H1 (cell line): ENCODE data around the gene STX7. TPM values are rescaled to one million over a fixed set of nuclear protein-coding genes. Genes with fewer than 3 reads are reported as not detected.

ENCODE experiments used
- GABPA ChIP-seq: IDR thresholded peaks from 2 replicates; pipeline ENCODE4 v1.6.1; 2011; ENCODE audit warnings: mild to moderate bottlenecking, low read length, moderate library complexity, borderline replicate concordance; ENCODE audit not compliant: insufficient read depth
- SIN3A ChIP-seq, 2 experiments: IDR thresholded peaks in 1 of 2; conservative IDR thresholded peaks in 1 of 2; 2 replicates each; pipeline ENCODE4 v1.6.1; 2011 to 2012; ENCODE audit warnings: low read length in 2 of 2, improper control_type of control experiment in 1 of 2, low read depth in 1 of 2, mild to moderate bottlenecking in 1 of 2
- SP1 ChIP-seq: IDR thresholded peaks from 2 replicates; pipeline ENCODE4 v1.6.1; 2011; ENCODE audit warnings: low read depth, low read length
- SP2 ChIP-seq: IDR thresholded peaks from 2 replicates; pipeline ENCODE4 v1.6.1; 2012; ENCODE audit warnings: mild to moderate bottlenecking, low read length, inconsistent platforms
- SUZ12 ChIP-seq: fragments of 200-600 bp; sonication (generic); IDR thresholded peaks from 2 replicates; pipeline ENCODE4 v1.6.1; 2012; ENCODE audit warnings: mild to moderate bottlenecking, inconsistent platforms, low read length, moderate library complexity, mixed read lengths
- TAF7 ChIP-seq: optimal IDR thresholded peaks from 2 replicates; pipeline ENCODE3; 2011; ENCODE audit warnings: low read depth, mild to moderate bottlenecking, inconsistent platforms, low read length, moderate library complexity, borderline replicate concordance
- TEAD4 ChIP-seq: IDR thresholded peaks from 2 replicates; pipeline ENCODE4 v1.6.1; 2012; ENCODE audit warnings: low read depth, low read length, inconsistent platforms, mixed read lengths
- polyA plus RNA-seq, 7 experiments: library from polyadenylated mRNA; depleted of rRNA in 3 of 7; stranded (reverse) in 5 of 7; unstranded in 2 of 7; fragments of >200 nt in 5 of 7; fragments of 200-250 nt in 2 of 7; gene quantifications; 1 replicate in 5 of 7; 2 replicates in 1 of 7; 4 replicates in 1 of 7; pipeline versions ENCODE4 v1.2.1 to v1.2.3, GENCODE V29; 2011 to 2013; ENCODE audit warnings: missing spikeins in 2 of 7, mixed read lengths in 2 of 7
- total RNA-seq: library from RNA; stranded (reverse); fragmentation: NEBNext Ultra II Directional; extraction: Animal tissue kit (Norgen Biotek cat#: 25700); gene quantifications from 2 replicates; pipeline ENCODE4 v1.2.1, GENCODE V29; 2021
- TF ChIP-seq, protein P1 (sequence below): fragments of 300-600 bp; sonication (generic); IDR thresholded peaks from 2 replicates; pipeline ENCODE4 v1.7.1; 2012; ENCODE audit warnings: low read length, moderate library complexity, mild to moderate bottlenecking, inconsistent platforms; ENCODE audit not compliant: insufficient replicate concordance
- TF ChIP-seq, protein P2 (sequence below), 3 experiments: IDR thresholded peaks; 1 replicate in 2 of 3; 2 replicates in 1 of 3; pipeline versions ENCODE4 v1.5.1 to v1.6.1; 2011; ENCODE audit warnings: low read length in 3 of 3, mild to moderate bottlenecking in 3 of 3, inconsistent platforms in 2 of 3, low read depth in 1 of 3, moderate library complexity in 1 of 3; ENCODE audit not compliant: insufficient read depth in 1 of 3; ENCODE audit errors: control extremely low read depth in 1 of 3

STX7 gene
- total and polyA plus RNA-seq, 2 of the 8 experiments (the other 6 are each of a cell fraction or from before 2014, with no cell fraction given), result 5.7 to 27.9 TPM

DNA sequence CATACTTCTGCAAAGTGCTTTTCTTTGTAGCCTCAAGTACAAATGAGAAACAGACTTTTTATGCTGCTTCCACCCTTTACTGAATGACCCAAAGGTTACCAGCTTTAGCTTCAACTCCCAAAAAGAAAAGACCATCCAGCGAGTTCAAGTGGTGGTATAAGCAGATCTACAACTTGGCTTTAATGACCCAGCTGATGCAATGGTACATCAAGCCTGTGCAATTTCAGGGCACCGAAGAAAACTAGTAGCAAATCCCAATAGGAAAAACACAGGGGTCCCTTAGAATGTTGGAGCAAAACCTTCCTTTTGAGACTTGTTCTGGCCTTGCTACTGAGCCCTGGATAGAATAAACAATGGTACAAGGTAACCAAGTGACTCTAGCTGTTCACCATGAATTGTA, 33.8 kb downstream of the STX7 start (continued):
- TF ChIP-seq, protein P1, sequence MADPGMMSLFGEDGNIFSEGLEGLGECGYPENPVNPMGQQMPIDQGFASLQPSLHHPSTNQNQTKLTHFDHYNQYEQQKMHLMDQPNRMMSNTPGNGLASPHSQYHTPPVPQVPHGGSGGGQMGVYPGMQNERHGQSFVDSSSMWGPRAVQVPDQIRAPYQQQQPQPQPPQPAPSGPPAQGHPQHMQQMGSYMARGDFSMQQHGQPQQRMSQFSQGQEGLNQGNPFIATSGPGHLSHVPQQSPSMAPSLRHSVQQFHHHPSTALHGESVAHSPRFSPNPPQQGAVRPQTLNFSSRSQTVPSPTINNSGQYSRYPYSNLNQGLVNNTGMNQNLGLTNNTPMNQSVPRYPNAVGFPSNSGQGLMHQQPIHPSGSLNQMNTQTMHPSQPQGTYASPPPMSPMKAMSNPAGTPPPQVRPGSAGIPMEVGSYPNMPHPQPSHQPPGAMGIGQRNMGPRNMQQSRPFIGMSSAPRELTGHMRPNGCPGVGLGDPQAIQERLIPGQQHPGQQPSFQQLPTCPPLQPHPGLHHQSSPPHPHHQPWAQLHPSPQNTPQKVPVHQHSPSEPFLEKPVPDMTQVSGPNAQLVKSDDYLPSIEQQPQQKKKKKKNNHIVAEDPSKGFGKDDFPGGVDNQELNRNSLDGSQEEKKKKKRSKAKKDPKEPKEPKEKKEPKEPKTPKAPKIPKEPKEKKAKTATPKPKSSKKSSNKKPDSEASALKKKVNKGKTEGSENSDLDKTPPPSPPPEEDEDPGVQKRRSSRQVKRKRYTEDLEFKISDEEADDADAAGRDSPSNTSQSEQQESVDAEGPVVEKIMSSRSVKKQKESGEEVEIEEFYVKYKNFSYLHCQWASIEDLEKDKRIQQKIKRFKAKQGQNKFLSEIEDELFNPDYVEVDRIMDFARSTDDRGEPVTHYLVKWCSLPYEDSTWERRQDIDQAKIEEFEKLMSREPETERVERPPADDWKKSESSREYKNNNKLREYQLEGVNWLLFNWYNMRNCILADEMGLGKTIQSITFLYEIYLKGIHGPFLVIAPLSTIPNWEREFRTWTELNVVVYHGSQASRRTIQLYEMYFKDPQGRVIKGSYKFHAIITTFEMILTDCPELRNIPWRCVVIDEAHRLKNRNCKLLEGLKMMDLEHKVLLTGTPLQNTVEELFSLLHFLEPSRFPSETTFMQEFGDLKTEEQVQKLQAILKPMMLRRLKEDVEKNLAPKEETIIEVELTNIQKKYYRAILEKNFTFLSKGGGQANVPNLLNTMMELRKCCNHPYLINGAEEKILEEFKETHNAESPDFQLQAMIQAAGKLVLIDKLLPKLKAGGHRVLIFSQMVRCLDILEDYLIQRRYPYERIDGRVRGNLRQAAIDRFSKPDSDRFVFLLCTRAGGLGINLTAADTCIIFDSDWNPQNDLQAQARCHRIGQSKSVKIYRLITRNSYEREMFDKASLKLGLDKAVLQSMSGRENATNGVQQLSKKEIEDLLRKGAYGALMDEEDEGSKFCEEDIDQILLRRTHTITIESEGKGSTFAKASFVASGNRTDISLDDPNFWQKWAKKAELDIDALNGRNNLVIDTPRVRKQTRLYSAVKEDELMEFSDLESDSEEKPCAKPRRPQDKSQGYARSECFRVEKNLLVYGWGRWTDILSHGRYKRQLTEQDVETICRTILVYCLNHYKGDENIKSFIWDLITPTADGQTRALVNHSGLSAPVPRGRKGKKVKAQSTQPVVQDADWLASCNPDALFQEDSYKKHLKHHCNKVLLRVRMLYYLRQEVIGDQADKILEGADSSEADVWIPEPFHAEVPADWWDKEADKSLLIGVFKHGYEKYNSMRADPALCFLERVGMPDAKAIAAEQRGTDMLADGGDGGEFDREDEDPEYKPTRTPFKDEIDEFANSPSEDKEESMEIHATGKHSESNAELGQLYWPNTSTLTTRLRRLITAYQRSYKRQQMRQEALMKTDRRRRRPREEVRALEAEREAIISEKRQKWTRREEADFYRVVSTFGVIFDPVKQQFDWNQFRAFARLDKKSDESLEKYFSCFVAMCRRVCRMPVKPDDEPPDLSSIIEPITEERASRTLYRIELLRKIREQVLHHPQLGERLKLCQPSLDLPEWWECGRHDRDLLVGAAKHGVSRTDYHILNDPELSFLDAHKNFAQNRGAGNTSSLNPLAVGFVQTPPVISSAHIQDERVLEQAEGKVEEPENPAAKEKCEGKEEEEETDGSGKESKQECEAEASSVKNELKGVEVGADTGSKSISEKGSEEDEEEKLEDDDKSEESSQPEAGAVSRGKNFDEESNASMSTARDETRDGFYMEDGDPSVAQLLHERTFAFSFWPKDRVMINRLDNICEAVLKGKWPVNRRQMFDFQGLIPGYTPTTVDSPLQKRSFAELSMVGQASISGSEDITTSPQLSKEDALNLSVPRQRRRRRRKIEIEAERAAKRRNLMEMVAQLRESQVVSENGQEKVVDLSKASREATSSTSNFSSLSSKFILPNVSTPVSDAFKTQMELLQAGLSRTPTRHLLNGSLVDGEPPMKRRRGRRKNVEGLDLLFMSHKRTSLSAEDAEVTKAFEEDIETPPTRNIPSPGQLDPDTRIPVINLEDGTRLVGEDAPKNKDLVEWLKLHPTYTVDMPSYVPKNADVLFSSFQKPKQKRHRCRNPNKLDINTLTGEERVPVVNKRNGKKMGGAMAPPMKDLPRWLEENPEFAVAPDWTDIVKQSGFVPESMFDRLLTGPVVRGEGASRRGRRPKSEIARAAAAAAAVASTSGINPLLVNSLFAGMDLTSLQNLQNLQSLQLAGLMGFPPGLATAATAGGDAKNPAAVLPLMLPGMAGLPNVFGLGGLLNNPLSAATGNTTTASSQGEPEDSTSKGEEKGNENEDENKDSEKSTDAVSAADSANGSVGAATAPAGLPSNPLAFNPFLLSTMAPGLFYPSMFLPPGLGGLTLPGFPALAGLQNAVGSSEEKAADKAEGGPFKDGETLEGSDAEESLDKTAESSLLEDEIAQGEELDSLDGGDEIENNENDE, result no peak
- TF ChIP-seq SUZ12 (no peak), SIN3A (conservative IDR thresholded peaks at IDR 0.05 in 1 of 2, IDR thresholded peaks at IDR 0.05 in 1 of 2; ENCODE audit: low read depth in 1 of 2, low read length in 2 of 2) (no peak), GABPA (no peak), SP2 (no peak), SP1 (no peak), TAF7 (no peak), TEAD4 (no peak)
- TF ChIP-seq, protein P2, sequence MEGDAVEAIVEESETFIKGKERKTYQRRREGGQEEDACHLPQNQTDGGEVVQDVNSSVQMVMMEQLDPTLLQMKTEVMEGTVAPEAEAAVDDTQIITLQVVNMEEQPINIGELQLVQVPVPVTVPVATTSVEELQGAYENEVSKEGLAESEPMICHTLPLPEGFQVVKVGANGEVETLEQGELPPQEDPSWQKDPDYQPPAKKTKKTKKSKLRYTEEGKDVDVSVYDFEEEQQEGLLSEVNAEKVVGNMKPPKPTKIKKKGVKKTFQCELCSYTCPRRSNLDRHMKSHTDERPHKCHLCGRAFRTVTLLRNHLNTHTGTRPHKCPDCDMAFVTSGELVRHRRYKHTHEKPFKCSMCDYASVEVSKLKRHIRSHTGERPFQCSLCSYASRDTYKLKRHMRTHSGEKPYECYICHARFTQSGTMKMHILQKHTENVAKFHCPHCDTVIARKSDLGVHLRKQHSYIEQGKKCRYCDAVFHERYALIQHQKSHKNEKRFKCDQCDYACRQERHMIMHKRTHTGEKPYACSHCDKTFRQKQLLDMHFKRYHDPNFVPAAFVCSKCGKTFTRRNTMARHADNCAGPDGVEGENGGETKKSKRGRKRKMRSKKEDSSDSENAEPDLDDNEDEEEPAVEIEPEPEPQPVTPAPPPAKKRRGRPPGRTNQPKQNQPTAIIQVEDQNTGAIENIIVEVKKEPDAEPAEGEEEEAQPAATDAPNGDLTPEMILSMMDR (IDR thresholded peaks at IDR 0.05; ENCODE audit: control extremely low read depth in 1 of 3, insufficient read depth in 1 of 3, low read depth in 1 of 3, low read length in 3 of 3), result no peak
